IMR-90 (cell line): ENCODE measurements around the gene PDE4DIP. TPM values are rescaled to one million over a fixed set of nuclear protein-coding genes. Genes with fewer than 3 reads are reported as not detected.
"Not testable (repeated sequence)": the region's sequence is repeated elsewhere in the genome, so short reads cannot be mapped to it uniquely, and the experiment has no call there.

Experiments used
- ATAC-seq: fragments of 200-7000 bp; cut with Tn5 transposase; 2 replicates; pipeline ENCODE4 v1.9.1; 2020; ENCODE audit warnings: low read depth, mild to moderate bottlenecking, moderate library complexity
- BruUV-seq: library from RNA; stranded (reverse); fragments of 400-500 nt; replicated peaks from 2 replicates; lab custom pipeline; 2021; lab: Mats Ljungman, UMichigan
- CTCF ChIA-PET: fragments of 300-600 bp; formaldehyde crosslinking; extraction: SDS; loops from one replicate; lab custom pipeline; 2021; ENCODE audit warnings: antibody characterized with exemption; lab: Yijun Ruan, JAX
- POLR2A ChIA-PET: fragments of 300-600 bp; sonication (Branson Sonifier 250); formaldehyde crosslinking; loops from one replicate; lab custom pipeline; 2022; ENCODE audit warnings: antibody characterized with exemption; ENCODE audit not compliant: unreplicated experiment; lab: Charles Lee
- DNase-seq: peaks from one replicate; pipeline ENCODE4 v3.0.0; 2013
- H2AFZ ChIP-seq: replicated peaks from 2 replicates; pipeline ENCODE3; 2013; ENCODE audit warnings: low read length, mild to moderate bottlenecking; ENCODE audit not compliant: poor library complexity
- H2AK5ac ChIP-seq: 2 replicates; pipeline ENCODE4 v1.6.1; 2013; ENCODE audit warnings: low read depth, low read length, inconsistent platforms
- H2AK9ac ChIP-seq: replicated peaks from 2 replicates; pipeline ENCODE3; 2013; ENCODE audit warnings: mild to moderate bottlenecking, low read depth, low read length, moderate library complexity; ENCODE audit not compliant: poor library complexity
- H2BK120ac ChIP-seq: 2 replicates; pipeline ENCODE4 v1.6.1; 2013; ENCODE audit warnings: low read depth, low read length, inconsistent platforms
- H2BK15ac ChIP-seq: 3 replicates; pipeline ENCODE4 v1.6.1; 2013; ENCODE audit warnings: low read depth, low read length, inconsistent platforms
- H2BK20ac ChIP-seq: 2 replicates; pipeline ENCODE4 v1.6.1; 2013; ENCODE audit warnings: low read depth, mild to moderate bottlenecking, inconsistent platforms, low read length, moderate library complexity
- H2BK5ac ChIP-seq: 2 replicates; pipeline ENCODE4 v1.6.1; 2013; ENCODE audit warnings: mild to moderate bottlenecking, low read depth, low read length, inconsistent platforms; ENCODE audit not compliant: poor library complexity, severe bottlenecking
- H3K14ac ChIP-seq: replicated peaks from 2 replicates; pipeline ENCODE4 v1.6.1; 2013; ENCODE audit warnings: low read depth, low read length, inconsistent platforms
- H3K18ac ChIP-seq: 2 replicates; pipeline ENCODE4 v1.6.1; 2013; ENCODE audit warnings: low read depth, low read length, control low read depth
- H3K23ac ChIP-seq: 2 replicates; pipeline ENCODE4 v1.6.1; 2013; ENCODE audit warnings: low read depth, low read length, inconsistent platforms
- H3K27ac ChIP-seq: 2 replicates; pipeline ENCODE4 v1.5.1; 2013; ENCODE audit warnings: mild to moderate bottlenecking, control low read depth, low read length; ENCODE audit not compliant: insufficient read depth
- H3K27me3 ChIP-seq: 2 replicates; pipeline ENCODE4 v1.6.1; 2013; ENCODE audit warnings: low read length; ENCODE audit not compliant: control insufficient read depth, insufficient read depth
- H3K36me3 ChIP-seq: 2 replicates; pipeline ENCODE4 v1.6.1; 2013; ENCODE audit warnings: low read length, mixed read lengths; ENCODE audit not compliant: control insufficient read depth, insufficient read depth
- H3K4ac ChIP-seq: 2 replicates; pipeline ENCODE4 v1.6.1; 2013; ENCODE audit warnings: low read depth, low read length, inconsistent platforms
- H3K4me1 ChIP-seq: 2 replicates; pipeline ENCODE4 v1.6.1; 2013; ENCODE audit warnings: low read length, mixed read lengths; ENCODE audit not compliant: control insufficient read depth, insufficient read depth
- H3K4me2 ChIP-seq: 2 replicates; pipeline ENCODE4 v1.6.1; 2013; ENCODE audit warnings: low read depth, mild to moderate bottlenecking, control low read depth, low read length, moderate library complexity
- H3K4me3 ChIP-seq: 2 replicates; pipeline ENCODE4 v1.5.1; 2013; ENCODE audit warnings: low read depth, mild to moderate bottlenecking, control low read depth, low read length, moderate library complexity; ENCODE audit not compliant: insufficient read depth
- H3K56ac ChIP-seq: 2 replicates; pipeline ENCODE4 v1.6.1; 2013; ENCODE audit warnings: low read length, inconsistent platforms; ENCODE audit not compliant: insufficient read depth; ENCODE audit errors: extremely low read depth
- H3K79me1 ChIP-seq, 2 experiments: 2 replicates each; pipeline ENCODE4 v1.6.1; 2013; ENCODE audit warnings: low read length in 2 of 2, inconsistent platforms in 1 of 2, low read depth in 1 of 2
- H3K9ac ChIP-seq: 2 replicates; pipeline ENCODE4 v1.6.1; 2013; ENCODE audit warnings: low read depth, low read length, control low read depth
- H3K9me1 ChIP-seq: 2 replicates; pipeline ENCODE4 v1.6.1; 2013; ENCODE audit warnings: low read length, inconsistent platforms; ENCODE audit not compliant: insufficient read depth
- H3K9me3 ChIP-seq: 2 replicates; pipeline ENCODE4 v1.6.1; 2013; ENCODE audit warnings: low read length; ENCODE audit not compliant: control insufficient read depth, insufficient read depth
- H4K20me1 ChIP-seq: 2 replicates; pipeline ENCODE4 v1.6.1; 2013; ENCODE audit warnings: low read length, inconsistent platforms; ENCODE audit not compliant: insufficient read depth
- H4K5ac ChIP-seq: 2 replicates; pipeline ENCODE4 v1.6.1; 2013; ENCODE audit warnings: mild to moderate bottlenecking, low read depth, low read length, control low read depth
- H4K8ac ChIP-seq, 2 experiments: 2 replicates each; pipeline ENCODE4 v1.6.1; 2013; ENCODE audit warnings: low read depth in 2 of 2, low read length in 2 of 2, control low read depth in 1 of 2, inconsistent platforms in 1 of 2
- H4K91ac ChIP-seq: 2 replicates; pipeline ENCODE4 v1.6.1; 2013; ENCODE audit warnings: low read depth, low read length, inconsistent platforms; ENCODE audit not compliant: insufficient read depth
- WGBS, 2 experiments: methylation state at CpG; one replicate each; pipeline versions ENCODE4 v1.1.5 to v1.1.7; 2013; ENCODE audit warnings: missing lambda C conversion rate in 2 of 2; ENCODE audit not compliant: insufficient read length in 1 of 2; ENCODE audit errors: extremely low coverage in 2 of 2; 5-methylcytosine and 5-hydroxymethylcytosine counted together
- dilution Hi-C: fragments of 300-500 bp; cut with HindIII; formaldehyde crosslinking; loops from one replicate; pipeline ENCODE4 v1.14.3; 2018; ENCODE audit warnings: low sequenced_read_pairs; ENCODE audit not compliant: unreplicated experiment
- in situ Hi-C: fragments of 300-500 bp; cut with MboI; formaldehyde crosslinking; loops from 3 replicates; pipeline ENCODE4 v1.14.3; 2019; ENCODE audit warnings: low sequenced_read_pairs, inconsistent platforms, mixed read lengths
- intact Hi-C: fragments of 100-400 bp; cut with micrococcal nuclease; formaldehyde crosslinking; loops from 2 replicates; pipeline ENCODE4 v1.10.0; 2022
- polyA plus RNA-seq, 3 experiments: library from polyadenylated mRNA; depleted of rRNA; stranded (reverse); fragments of >200 nt; gene quantifications; 2 replicates each; pipeline ENCODE4 v1.2.3, GENCODE V29; 2012; ENCODE audit warnings: low replicate concordance in 1 of 3
- total RNA-seq: library from RNA; depleted of rRNA; stranded (reverse); fragments of >200 nt; gene quantifications from 2 replicates; pipeline ENCODE4 v1.2.3, GENCODE V29; 2012

Gene PDE4DIP
- total and polyA plus RNA-seq, 2 of the 4 experiments (the other 2 are of a cell fraction), result 36.7 to 74.4 TPM

DNA sequence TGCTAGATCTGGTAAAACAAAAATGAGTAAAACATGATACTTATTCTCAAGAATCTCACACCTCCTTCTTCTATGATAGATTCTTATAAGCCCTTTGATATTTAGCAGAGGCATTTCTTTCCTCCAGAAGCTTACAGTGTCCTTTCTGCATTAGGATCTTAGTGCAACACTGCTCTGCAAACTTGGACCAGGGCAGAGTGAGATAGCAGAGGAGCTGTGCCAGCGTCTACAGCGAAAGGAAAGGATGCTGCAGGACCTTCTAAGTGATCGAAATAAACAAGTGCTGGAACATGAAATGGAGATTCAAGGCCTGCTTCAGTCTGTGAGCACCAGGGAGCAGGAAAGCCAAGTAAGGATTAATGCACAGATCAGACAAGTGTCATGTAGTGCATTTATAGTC lies 124.5 kb downstream of the PDE4DIP start:
- in situ Hi-C loops, H3K4me2 ChIP-seq, H2BK20ac ChIP-seq, H3K36me3 ChIP-seq, H4K8ac ChIP-seq, H3K9ac ChIP-seq, H3K27me3 ChIP-seq, H3K79me1 ChIP-seq, H2AK9ac ChIP-seq, POLR2A ChIA-PET, DNase-seq, CTCF ChIA-PET, H3K14ac ChIP-seq, H3K4ac ChIP-seq, H2AK5ac ChIP-seq, dilution Hi-C loops, BruUV-seq, H3K56ac ChIP-seq, H2BK5ac ChIP-seq, H3K4me1 ChIP-seq, H3K27ac ChIP-seq, H2BK120ac ChIP-seq, ATAC-seq, H3K9me3 ChIP-seq, H3K23ac ChIP-seq, H3K18ac ChIP-seq, H2BK15ac ChIP-seq, H3K9me1 ChIP-seq, H3K4me3 ChIP-seq, H2AFZ ChIP-seq, H4K91ac ChIP-seq, H4K20me1 ChIP-seq, H4K5ac ChIP-seq, intact Hi-C loops: not testable (repeated sequence)
- no CpG with 5 or more reads among the region's 3 CpGs for WGBS, 2 experiments

DNA sequence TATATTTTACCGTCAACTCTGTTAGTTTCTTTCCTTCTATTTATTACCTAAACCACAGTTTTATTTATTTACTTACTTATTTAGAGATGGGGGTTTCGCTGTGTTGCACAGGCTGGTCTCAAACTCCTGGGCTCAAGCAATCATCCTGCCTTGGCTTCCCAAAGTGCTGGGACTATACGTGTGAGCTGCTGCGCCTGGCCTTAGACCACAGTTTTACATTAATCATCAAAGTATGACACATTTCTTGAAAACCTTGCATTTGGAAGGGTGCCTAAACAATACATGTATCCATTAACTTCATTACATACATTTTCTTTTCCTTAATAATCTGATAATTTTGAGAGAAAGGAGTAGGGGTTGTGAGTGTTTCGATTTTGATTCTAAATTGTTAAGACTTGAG lies 124.9 kb downstream of the PDE4DIP start:
- H3K4me1 ChIP-seq, H2BK20ac ChIP-seq, H2AK5ac ChIP-seq, H2AK9ac ChIP-seq, H2BK120ac ChIP-seq, H3K9me3 ChIP-seq, H3K9me1 ChIP-seq, BruUV-seq, H3K27ac ChIP-seq, H3K4me3 ChIP-seq, H2BK5ac ChIP-seq, H3K4me2 ChIP-seq, H4K20me1 ChIP-seq, in situ Hi-C loops, DNase-seq, H2AFZ ChIP-seq, H4K8ac ChIP-seq, H3K18ac ChIP-seq, H3K14ac ChIP-seq, H3K23ac ChIP-seq, intact Hi-C loops, H3K9ac ChIP-seq, dilution Hi-C loops, H3K27me3 ChIP-seq, ATAC-seq, POLR2A ChIA-PET, H3K79me1 ChIP-seq, CTCF ChIA-PET, H3K56ac ChIP-seq, H2BK15ac ChIP-seq, H3K4ac ChIP-seq, H4K5ac ChIP-seq, H4K91ac ChIP-seq, H3K36me3 ChIP-seq: not testable (repeated sequence)
- no CpG with 5 or more reads among the region's 5 CpGs for WGBS, 2 experiments
